ENCODE data around the gene NAPSA. TPM values are rescaled to one million over a fixed set of nuclear protein-coding genes. Genes with fewer than 3 reads are reported as not detected.

The NAPSA gene
- total RNA-seq = 0.11 and 0.25 TPM in 2 replicates

DNA sequence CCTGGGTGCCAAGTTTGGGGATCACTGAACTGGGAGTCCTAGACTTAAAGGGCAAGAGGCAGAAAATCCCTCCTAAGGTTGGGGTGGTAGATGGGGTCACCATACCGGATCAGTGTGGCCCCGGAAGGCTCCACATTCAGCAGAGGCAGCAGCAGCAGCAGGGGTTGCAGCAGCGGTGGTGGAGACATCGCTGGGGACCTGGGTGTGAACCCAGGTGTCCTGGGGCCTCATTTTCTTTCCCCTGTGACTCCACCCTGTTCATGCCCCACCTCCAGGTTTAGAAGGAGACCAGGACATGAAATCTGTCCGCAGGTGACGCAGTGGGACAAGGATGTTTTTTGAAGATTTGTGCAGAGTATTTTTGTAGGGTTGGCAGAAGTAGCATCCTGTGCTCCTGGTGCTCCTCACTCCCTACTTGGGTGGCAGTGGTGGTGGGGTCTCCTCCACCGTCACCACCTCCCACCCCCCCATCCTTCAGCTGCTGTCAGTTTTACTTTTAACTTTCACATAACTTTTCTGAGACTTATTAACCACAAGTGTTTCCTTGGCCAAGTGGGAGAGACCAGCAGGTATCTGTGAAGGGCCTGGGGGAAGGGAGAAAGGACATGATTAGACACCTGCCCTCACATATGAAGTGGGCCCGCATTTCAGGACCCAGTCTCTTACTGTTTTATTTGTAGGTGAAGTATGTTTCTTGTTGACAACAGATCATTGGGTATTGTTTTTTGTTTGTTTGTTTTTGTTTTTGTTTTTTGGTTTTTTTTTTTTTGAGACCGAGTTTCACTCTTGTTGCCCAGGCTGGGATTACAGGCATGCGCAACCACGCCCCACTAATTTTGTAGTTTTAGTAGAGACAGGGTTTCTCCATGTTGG is at the start of gene NAPSA:
Gene NAPSA (minus strand): TSS at position 206 of the 873 bp plus-strand sequence. CDS start 18 bp downstream, at position 188.

DNA sequence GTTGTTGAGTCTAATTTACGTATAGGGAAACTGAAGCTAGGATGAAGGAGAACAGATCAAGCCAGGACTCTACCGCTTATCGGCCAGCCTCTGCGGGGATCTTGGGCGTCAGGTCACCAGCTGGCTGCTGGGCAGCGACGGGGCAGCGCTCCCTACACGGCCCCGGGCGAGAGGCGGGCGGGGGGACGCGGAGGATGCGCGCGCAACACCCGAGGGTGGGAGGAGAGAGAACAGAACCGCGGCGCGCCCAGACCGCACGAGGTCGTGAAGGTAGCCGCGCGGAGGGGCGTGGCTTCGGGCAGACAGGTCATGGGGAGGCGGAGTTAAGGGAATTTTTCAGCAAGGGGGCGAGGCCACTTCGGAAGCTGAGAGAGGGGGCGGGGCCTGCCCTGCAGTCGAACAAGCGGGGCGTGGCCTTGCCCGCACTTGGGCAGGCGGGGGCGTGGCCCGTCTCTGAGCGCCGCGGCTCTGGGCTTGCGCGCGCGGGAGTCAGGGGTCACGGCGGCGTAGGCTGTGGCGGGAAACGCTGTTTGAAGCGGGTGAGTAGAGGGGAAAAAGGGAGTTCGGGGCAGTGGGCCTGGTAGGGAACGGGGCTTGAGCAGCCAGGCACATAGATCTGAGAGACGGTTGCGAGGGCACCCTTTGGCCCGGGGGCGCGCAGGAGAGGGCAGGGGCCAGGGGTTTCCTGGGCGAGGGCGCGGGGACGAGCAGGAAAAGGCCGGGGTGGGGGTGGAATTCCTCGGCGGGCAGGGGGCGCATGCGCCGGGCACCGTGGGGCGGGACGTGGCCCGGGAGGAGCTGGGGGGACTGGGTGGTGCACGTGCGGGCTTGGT is 18.6 kb upstream of the NAPSA start, which contains the start of gene POLD1:
Gene POLD1 (plus strand): TSS at position 496 of the 833 bp plus-strand sequence. CDS start 14,505 bp downstream, outside the sequence.

DNA sequence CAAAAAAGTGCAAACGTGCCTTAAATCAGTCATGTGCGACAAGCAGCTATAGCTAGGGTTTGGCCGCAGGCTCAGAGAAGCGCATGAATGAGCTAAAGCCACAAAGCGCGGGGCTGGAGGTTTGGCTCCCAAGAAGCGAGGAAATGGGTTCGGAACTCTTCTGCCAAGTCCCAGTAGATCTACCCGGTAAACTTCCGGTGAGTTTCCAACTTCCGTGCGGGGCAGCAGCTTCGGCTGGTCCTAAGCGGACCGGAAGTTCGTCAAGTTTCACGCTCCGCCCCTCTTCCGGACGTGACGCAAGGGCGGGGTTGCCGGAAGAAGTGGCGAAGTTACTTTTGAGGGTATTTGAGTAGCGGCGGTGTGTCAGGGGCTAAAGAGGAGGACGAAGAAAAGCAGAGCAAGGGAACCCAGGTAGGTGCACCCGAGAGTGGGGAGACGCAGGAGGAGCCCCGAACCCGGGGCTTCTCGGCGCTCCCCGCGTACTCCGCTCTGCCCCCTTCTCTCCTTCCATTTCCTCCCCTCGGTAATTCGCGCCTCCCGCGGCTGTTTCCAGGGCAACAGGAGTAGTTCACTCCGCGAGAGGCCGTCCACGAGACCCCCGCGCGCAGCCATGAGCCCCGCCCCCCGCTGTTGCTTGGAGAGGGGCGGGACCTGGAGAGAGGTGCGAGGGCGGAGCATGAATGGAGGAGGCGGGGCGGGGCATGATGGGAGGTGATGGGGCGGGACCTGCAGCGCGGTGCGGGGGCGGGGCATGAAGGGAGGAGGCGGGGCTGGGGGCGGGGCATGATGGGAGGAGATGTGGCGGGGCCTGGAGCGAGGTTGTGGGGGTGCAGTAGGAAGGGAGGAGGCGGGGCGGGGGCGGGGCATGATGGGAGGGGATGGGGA is 11.0 kb upstream of the NAPSA start, which contains the start of gene NR1H2:
Gene NR1H2 (plus strand): TSS at position 292 of the 885 bp plus-strand sequence. CDS start 1,149 bp downstream, outside the sequence.

DNA sequence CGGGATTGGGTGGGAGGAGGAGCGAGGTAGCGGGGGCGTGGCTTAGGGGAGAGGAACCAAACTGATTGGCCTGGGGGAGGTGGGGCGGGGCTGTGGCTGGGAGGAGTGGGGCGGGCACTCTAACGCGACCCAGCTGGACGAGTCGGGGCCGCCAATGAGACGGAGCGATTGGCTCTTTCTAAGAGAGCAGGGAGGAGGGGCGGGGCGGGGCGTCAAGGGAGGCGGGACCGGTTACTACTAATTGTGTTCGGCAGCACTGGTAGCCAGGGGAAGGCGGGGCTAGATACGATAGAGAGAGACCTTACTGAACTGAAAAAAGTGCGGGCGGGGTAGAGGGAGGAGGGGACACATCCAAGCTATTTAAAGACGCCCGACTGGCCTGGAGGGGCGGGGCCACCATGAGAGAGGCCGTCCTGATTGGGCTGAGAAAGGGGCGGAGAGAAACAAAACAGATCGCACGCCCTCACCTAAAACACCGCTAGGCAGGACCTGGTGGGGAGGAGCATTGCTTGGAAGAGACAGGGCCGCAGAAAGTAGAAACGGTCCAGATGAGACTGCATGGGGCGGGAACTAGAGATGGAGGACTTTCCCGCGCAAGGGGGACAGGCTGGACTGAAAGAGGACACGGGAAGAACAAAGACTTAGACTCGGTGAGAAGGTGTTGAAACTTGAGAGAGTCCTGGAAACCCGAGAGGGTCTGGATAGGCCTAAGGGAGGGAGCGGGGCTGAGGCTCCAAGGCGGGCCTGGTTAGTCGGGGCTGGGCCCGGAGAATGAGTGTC is 36.1 kb downstream of the NAPSA start, which contains the start of gene KCNC3:
Gene KCNC3 (minus strand): TSS at position 232 of the 780 bp plus-strand sequence. CDS start 295 bp downstream, outside the sequence.

Other genes starting within 250 kb of the NAPSA start
- not detected in 2 replicates for gene IZUMO2, start 202.4 kb downstream of the NAPSA start, total RNA-seq
- gene MYH14, start 162.0 kb downstream of the NAPSA start, total RNA-seq = not detected in 2 replicates
- not detected in 2 replicates for gene KCNC3, start 36.3 kb downstream of the NAPSA start, total RNA-seq
- gene NR1H2, start 10.8 kb upstream of the NAPSA start, total RNA-seq = 74.4 and 98.2 TPM in 2 replicates
- 31.4 and 72.3 TPM in 2 replicates for gene POLD1, start 18.7 kb upstream of the NAPSA start, total RNA-seq
- gene SPIB, start 53.3 kb upstream of the NAPSA start, total RNA-seq = not detected in 2 replicates
- not detected in 2 replicates for gene MYBPC2, start 67.3 kb upstream of the NAPSA start, total RNA-seq
- gene EMC10, start 110.9 kb upstream of the NAPSA start, total RNA-seq = 29.9 and 48.5 TPM in 2 replicates
- 0.37 TPM in 1 of 2 replicates, not detected in the other for gene GARIN5A, start 111.2 kb upstream of the NAPSA start, total RNA-seq
- gene JOSD2, start 145.6 kb upstream of the NAPSA start, total RNA-seq = 31.3 and 32.5 TPM in 2 replicates
- gene ASPDH, start 148.3 kb upstream of the NAPSA start, total RNA-seq = not detected in 2 replicates
- gene LRRC4B, start 202.8 kb upstream of the NAPSA start, total RNA-seq = 0.12 TPM in 1 of 2 replicates, not detected in the other

Measured in uterine smooth muscle cell (primary cell).